Measurements from ENCODE around the gene TUBA3D. TPM values are rescaled to one million over a fixed set of nuclear protein-coding genes. Genes with fewer than 3 reads are reported as not detected.
"Not testable (repeated sequence)": the region's sequence is repeated elsewhere in the genome, so short reads cannot be mapped to it uniquely, and the experiment has no call there.

The TUBA3D gene
- total and polyA plus RNA-seq, 2 experiments from 2014 or later: 86.7 to 126 TPM

GRCh38 chr2:131476363-131476762 is 444 bp downstream of the TUBA3D start:
- H3K79me2 ChIP-seq; H3K27me3 ChIP-seq; H3K4me1 ChIP-seq (ENCODE audit: insufficient read depth); DNase-seq (ENCODE audit: low spot score); H3K9me3 ChIP-seq (ENCODE audit: low read depth); H3K4me3 ChIP-seq; H2AFZ ChIP-seq; H3K4me2 ChIP-seq; H4K20me1 ChIP-seq (ENCODE audit: insufficient read depth, poor library complexity, severe bottlenecking); H3K27ac ChIP-seq; H3K36me3 ChIP-seq (replicated peaks; ENCODE audit: insufficient read depth, low read depth); H3K9me2 ChIP-seq (replicated peaks; ENCODE audit: insufficient read depth): not testable (repeated sequence)
- 96% methylated on average over 25 of the region's 25 CpGs for WGBS (ENCODE audit: low lambda C conversion rate, missing lambda C conversion rate)

GRCh38 chr2:131477227-131477626 is 1.3 kb downstream of the TUBA3D start:
- H3K27ac ChIP-seq; H3K9me3 ChIP-seq (ENCODE audit: low read depth); H3K4me2 ChIP-seq; H3K36me3 ChIP-seq (replicated peaks; ENCODE audit: insufficient read depth, low read depth); H4K20me1 ChIP-seq (ENCODE audit: insufficient read depth, poor library complexity, severe bottlenecking); H3K79me2 ChIP-seq; DNase-seq (ENCODE audit: low spot score); H3K27me3 ChIP-seq; H2AFZ ChIP-seq; H3K4me1 ChIP-seq (ENCODE audit: insufficient read depth); H3K4me3 ChIP-seq; H3K9me2 ChIP-seq (replicated peaks; ENCODE audit: insufficient read depth): not testable (repeated sequence)
- WGBS (ENCODE audit: low lambda C conversion rate, missing lambda C conversion rate): 65% methylated on average over 1 of the region's 1 CpG

DNA sequence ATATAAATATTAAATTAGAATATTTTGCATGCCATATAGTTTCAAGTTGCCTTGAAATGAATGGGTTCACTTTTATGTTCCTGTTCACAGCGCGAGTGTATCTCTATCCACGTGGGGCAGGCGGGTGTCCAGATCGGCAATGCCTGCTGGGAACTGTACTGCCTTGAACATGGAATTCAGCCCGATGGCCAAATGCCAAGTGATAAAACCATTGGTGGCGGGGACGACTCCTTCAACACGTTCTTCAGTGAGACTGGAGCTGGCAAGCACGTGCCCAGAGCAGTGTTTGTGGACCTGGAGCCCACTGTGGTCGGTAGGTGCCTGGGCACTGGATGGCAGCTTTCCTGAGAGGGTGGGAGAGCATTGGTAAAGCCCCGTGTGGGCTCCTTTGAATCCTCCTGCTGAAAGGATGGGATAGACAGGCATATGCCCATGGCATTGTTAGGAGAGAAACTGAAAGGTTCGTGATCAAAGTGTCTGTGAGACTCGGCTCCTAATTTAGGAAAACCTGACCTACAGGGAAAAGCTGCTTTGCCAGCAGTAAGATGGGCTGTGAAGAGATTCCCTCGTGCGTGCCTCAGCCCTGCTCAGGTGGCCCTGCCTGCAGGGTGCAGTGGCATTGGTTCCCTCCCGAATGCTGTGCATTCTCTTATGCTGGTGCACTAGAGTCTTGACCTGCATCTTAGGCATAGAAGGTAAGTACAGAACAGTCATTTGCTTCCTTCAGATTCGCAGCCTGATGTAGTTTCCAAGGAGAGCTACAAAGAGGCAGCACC is 2.3 kb downstream of the TUBA3D start:
- not testable (repeated sequence) for H3K36me3 ChIP-seq (replicated peaks; ENCODE audit: insufficient read depth, low read depth); H4K20me1 ChIP-seq (ENCODE audit: insufficient read depth, poor library complexity, severe bottlenecking); H3K27ac ChIP-seq; H3K9me2 ChIP-seq (replicated peaks; ENCODE audit: insufficient read depth); H3K4me1 ChIP-seq (ENCODE audit: insufficient read depth); H3K79me2 ChIP-seq; H3K9me3 ChIP-seq (ENCODE audit: low read depth); H3K4me2 ChIP-seq; H3K4me3 ChIP-seq; H2AFZ ChIP-seq; H3K27me3 ChIP-seq; DNase-seq (ENCODE audit: low spot score)
- 94% methylated on average over 15 of the region's 18 CpGs for whole genome bisulfite sequencing (ENCODE audit: low lambda C conversion rate, missing lambda C conversion rate)

GRCh38 chr2:131478850-131479461 is 3.0 kb downstream of the TUBA3D start:
- WGBS (ENCODE audit: low lambda C conversion rate, missing lambda C conversion rate): 93% methylated on average over 9 of the region's 9 CpGs
- H4K20me1 ChIP-seq (ENCODE audit: insufficient read depth, poor library complexity, severe bottlenecking); H3K9me3 ChIP-seq (ENCODE audit: low read depth); DNase-seq (ENCODE audit: low spot score); H3K27me3 ChIP-seq; H2AFZ ChIP-seq; H3K4me1 ChIP-seq (ENCODE audit: insufficient read depth); H3K36me3 ChIP-seq (replicated peaks; ENCODE audit: insufficient read depth, low read depth); H3K4me3 ChIP-seq; H3K4me2 ChIP-seq; H3K79me2 ChIP-seq; H3K9me2 ChIP-seq (replicated peaks; ENCODE audit: insufficient read depth): not testable (repeated sequence)
- H3K27ac ChIP-seq: peak overlapping the region; percentile 12

DNA sequence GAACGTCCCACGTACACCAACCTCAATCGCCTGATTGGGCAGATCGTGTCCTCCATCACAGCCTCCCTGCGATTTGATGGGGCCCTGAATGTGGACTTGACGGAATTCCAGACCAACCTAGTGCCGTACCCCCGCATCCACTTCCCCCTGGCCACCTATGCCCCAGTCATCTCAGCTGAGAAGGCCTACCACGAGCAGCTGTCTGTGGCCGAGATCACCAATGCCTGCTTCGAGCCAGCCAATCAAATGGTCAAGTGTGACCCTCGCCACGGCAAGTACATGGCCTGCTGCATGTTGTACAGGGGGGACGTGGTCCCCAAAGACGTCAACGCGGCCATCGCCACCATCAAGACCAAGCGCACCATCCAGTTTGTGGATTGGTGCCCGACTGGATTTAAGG is 4.4 kb downstream of the TUBA3D start:
- not testable (repeated sequence) for H4K20me1 ChIP-seq (ENCODE audit: insufficient read depth, poor library complexity, severe bottlenecking); H3K27ac ChIP-seq; H3K4me3 ChIP-seq; H3K4me1 ChIP-seq (ENCODE audit: insufficient read depth); H2AFZ ChIP-seq; H3K27me3 ChIP-seq; H3K9me2 ChIP-seq (replicated peaks; ENCODE audit: insufficient read depth); DNase-seq (ENCODE audit: low spot score); H3K79me2 ChIP-seq; H3K4me2 ChIP-seq; H3K36me3 ChIP-seq (replicated peaks; ENCODE audit: insufficient read depth, low read depth); H3K9me3 ChIP-seq (ENCODE audit: low read depth)
- WGBS (ENCODE audit: low lambda C conversion rate, missing lambda C conversion rate): 97% methylated on average over 18 of the region's 20 CpGs

DNA sequence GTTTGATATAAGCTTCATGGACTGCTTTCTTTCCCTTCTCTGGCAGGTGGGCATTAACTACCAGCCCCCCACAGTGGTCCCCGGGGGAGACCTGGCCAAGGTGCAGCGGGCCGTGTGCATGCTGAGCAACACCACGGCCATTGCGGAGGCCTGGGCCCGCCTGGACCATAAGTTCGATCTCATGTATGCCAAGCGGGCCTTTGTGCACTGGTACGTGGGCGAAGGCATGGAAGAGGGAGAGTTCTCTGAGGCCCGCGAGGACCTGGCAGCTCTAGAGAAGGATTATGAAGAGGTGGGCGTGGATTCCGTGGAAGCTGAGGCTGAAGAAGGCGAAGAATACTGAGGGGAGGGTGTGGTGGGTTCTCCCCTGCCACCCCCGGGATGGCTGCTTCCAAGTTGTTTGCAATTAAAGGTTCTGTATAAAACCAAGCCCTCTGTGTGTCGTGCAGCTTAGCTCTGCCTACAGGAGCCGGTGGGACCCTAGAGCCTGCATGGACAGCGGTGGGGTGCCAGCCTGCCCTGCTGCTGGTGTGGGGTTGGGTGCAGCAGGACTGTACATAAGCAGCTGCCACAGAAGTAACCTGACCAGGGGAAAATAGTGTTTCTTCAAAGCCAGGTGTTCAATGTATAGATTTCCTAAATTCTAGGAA is 6.7 kb downstream of the TUBA3D start:
- DNase-seq (ENCODE audit: low spot score); H3K4me1 ChIP-seq (ENCODE audit: insufficient read depth); H2AFZ ChIP-seq; H3K9me3 ChIP-seq (ENCODE audit: low read depth); H4K20me1 ChIP-seq (ENCODE audit: insufficient read depth, poor library complexity, severe bottlenecking); H3K9me2 ChIP-seq (replicated peaks; ENCODE audit: insufficient read depth); H3K36me3 ChIP-seq (replicated peaks; ENCODE audit: insufficient read depth, low read depth); H3K27me3 ChIP-seq; H3K4me3 ChIP-seq; H3K79me2 ChIP-seq; H3K27ac ChIP-seq; H3K4me2 ChIP-seq: not testable (repeated sequence)
- WGBS (ENCODE audit: low lambda C conversion rate, missing lambda C conversion rate): 97% methylated on average over 18 of the region's 19 CpGs

- H3K27ac ChIP-seq; H4K20me1 ChIP-seq (ENCODE audit: insufficient read depth, poor library complexity, severe bottlenecking): not testable (repeated sequence)
- 99% methylated on average over 24 of the region's 24 CpGs for WGBS (ENCODE audit: low lambda C conversion rate, missing lambda C conversion rate)
Observed at GRCh38 chr2:131483981-131484820, 8.3 kb downstream of the TUBA3D start.

DNA sequence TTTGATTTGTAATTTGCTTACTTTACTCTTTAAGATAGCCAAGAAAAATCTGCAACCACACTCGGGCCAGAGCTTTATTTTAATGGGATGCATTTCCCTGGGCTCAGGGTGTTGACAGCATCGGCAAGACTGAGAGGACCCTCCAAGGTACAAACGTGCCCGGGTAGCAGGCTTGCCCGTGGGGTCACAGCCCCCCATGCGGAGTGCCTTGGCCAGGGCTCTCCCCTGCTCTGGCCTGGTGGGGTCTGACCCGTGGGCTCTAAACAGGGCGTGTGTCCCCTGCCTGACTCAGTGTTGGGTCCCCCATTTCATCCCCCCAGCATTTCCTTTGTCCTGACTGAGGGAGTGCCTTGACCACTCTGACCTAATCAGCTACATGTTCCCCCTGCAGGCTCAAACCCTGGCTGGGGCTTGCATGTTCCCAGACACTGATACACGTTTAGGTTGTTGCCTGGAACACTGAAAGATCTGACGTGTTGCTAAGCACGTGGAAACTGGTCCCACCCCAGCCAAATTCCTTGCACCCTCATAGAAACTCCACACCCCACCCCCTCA is 9.1 kb downstream of the TUBA3D start:
- H3K4me3 ChIP-seq; H3K4me1 ChIP-seq (ENCODE audit: insufficient read depth); H3K36me3 ChIP-seq (replicated peaks; ENCODE audit: insufficient read depth, low read depth); H3K9me2 ChIP-seq (replicated peaks; ENCODE audit: insufficient read depth); H3K9me3 ChIP-seq (ENCODE audit: low read depth); H3K4me2 ChIP-seq; H3K27ac ChIP-seq; H3K79me2 ChIP-seq; H2AFZ ChIP-seq; DNase-seq (ENCODE audit: low spot score); H4K20me1 ChIP-seq (ENCODE audit: insufficient read depth, poor library complexity, severe bottlenecking); H3K27me3 ChIP-seq: not testable (repeated sequence)
- WGBS (ENCODE audit: low lambda C conversion rate, missing lambda C conversion rate): 96% methylated on average over 11 of the region's 11 CpGs

More at GRCh38 chr2:131483981-131484820, 8.3 kb downstream of the TUBA3D start:
- H3K36me3 ChIP-seq (replicated peaks; ENCODE audit: insufficient read depth, low read depth); H3K4me2 ChIP-seq; H3K27me3 ChIP-seq; H3K9me2 ChIP-seq (replicated peaks; ENCODE audit: insufficient read depth); H2AFZ ChIP-seq; H3K4me1 ChIP-seq (ENCODE audit: insufficient read depth); H3K4me3 ChIP-seq; DNase-seq (ENCODE audit: low spot score); H3K9me3 ChIP-seq (ENCODE audit: low read depth); H3K79me2 ChIP-seq: not testable (repeated sequence)
